Measurements from ENCODE around the gene NHLRC3.

DNA sequence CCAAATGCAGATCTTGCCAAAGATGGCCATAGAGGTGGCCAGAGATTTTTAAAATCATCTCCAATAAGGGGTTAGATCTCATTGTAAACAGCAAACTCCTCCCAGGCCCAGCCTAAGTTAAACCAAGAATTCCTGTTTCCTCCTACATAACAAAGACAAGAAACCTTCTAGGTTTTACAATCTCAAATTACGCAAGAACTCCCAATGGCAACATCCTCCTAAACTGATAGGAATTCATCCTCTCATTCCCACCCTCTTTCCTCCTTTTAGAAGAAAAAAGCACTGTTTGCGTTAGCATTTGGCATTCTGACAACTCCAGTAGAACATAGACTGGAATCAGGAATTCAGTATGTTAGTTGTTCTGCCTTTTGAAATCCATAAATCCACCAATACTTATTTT, 14.9 kb upstream of the NHLRC3 start:
- no peak for TF ChIP-seq POLR2A (IDR thresholded peaks at IDR 0.05)
- TF ChIP-seq, protein P1, sequence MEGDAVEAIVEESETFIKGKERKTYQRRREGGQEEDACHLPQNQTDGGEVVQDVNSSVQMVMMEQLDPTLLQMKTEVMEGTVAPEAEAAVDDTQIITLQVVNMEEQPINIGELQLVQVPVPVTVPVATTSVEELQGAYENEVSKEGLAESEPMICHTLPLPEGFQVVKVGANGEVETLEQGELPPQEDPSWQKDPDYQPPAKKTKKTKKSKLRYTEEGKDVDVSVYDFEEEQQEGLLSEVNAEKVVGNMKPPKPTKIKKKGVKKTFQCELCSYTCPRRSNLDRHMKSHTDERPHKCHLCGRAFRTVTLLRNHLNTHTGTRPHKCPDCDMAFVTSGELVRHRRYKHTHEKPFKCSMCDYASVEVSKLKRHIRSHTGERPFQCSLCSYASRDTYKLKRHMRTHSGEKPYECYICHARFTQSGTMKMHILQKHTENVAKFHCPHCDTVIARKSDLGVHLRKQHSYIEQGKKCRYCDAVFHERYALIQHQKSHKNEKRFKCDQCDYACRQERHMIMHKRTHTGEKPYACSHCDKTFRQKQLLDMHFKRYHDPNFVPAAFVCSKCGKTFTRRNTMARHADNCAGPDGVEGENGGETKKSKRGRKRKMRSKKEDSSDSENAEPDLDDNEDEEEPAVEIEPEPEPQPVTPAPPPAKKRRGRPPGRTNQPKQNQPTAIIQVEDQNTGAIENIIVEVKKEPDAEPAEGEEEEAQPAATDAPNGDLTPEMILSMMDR (IDR thresholded peaks at IDR 0.05) = no peak
